GM12873 (cell line): Measurements from ENCODE around the gene CCDC167.
A peak's percentile ranks its signal among the peaks of the same experiment; 100 is the strongest.

Source experiments
- CTCF ChIP-seq: IDR thresholded peaks from 2 replicates; pipeline ENCODE4 v1.5.1; 2012; ENCODE audit warnings: low read depth, mild to moderate bottlenecking, moderate library complexity, low read length, control low read depth; ENCODE audit not compliant: insufficient read depth; ENCODE audit errors: missing control alignments

CCDC167 gene

GRCh38 chr6:37525460-37526357, 26.0 kb upstream of the CCDC167 start:
- peak; percentile 6 for TF ChIP-seq CTCF

GRCh38 chr6:37524970-37525318, 25.3 kb upstream of the CCDC167 start:
- TF ChIP-seq CTCF, result no peak

GRCh38 chr6:37524025-37524969, 24.6 kb upstream of the CCDC167 start:
- no peak for TF ChIP-seq CTCF

GRCh38 chr6:37523412-37523811, 23.7 kb upstream of the CCDC167 start:
- TF ChIP-seq CTCF, result no peak

- TF ChIP-seq CTCF, result no peak
Observed at GRCh38 chr6:37522836-37523235, 23.1 kb upstream of the CCDC167 start.

- TF ChIP-seq CTCF, result no peak
Observed at GRCh38 chr6:37521674-37522073, 22.0 kb upstream of the CCDC167 start.

- no peak for TF ChIP-seq CTCF
Observed at GRCh38 chr6:37520926-37521325, 21.2 kb upstream of the CCDC167 start.
